Endothelial cell of umbilical vein (primary cell): Measurements from ENCODE around the gene CYP4F8. TPM values are rescaled to one million over a fixed set of nuclear protein-coding genes. Genes with fewer than 3 reads are reported as not detected.

Experiments
- BruUV-seq: library from RNA; stranded (reverse); fragments of 400-500 nt; replicated peaks from 2 replicates; lab custom pipeline; 2021; lab: Mats Ljungman, UMichigan
- CTCF ChIA-PET: fragments of 300-600, 350-600 bp; sonication (Branson Sonifier 250); formaldehyde crosslinking; loops from one replicate; lab custom pipeline; 2021; ENCODE audit warnings: antibody characterized with exemption, inconsistent platforms; lab: Charles Lee
- POLR2A ChIA-PET: fragments of 300-600, 350-600 bp; sonication (Branson Sonifier 250); formaldehyde crosslinking; loops from one replicate; lab custom pipeline; 2021; ENCODE audit warnings: antibody characterized with exemption, inconsistent platforms; lab: Charles Lee
- DNase-seq: peaks from one replicate; pipeline ENCODE4 v3.0.0-alpha.2; 2011; ENCODE audit warnings: low read depth, low spot score
- FAIRE-seq: peaks from 2 replicates; lab custom pipeline; 2011; peaks lifted over from hg19 to GRCh38; lab: Jason Lieb, UNC
- H2AFZ ChIP-seq: 2 replicates; pipeline ENCODE4 v1.6.0; 2012; ENCODE audit warnings: low read depth, low read length, control low read depth, inconsistent platforms
- H3K27ac ChIP-seq: 2 replicates; pipeline ENCODE4 v1.5.1; 2011; ENCODE audit warnings: low read depth, mild to moderate bottlenecking, control low read depth, low read length, moderate library complexity; ENCODE audit not compliant: insufficient read depth
- H3K27me3 ChIP-seq, 2 experiments: 2 replicates each; pipeline versions ENCODE4 v1.6.0 to v1.6.1; 2011; ENCODE audit warnings: low read length in 2 of 2, mixed read lengths in 1 of 2; ENCODE audit not compliant: control insufficient read depth in 2 of 2, insufficient read depth in 2 of 2
- H3K36me3 ChIP-seq, 2 experiments: 2 replicates in 1 of 2; 3 replicates in 1 of 2; pipeline ENCODE4 v1.5.1; 2011; ENCODE audit warnings: low read length in 2 of 2, mild to moderate bottlenecking in 1 of 2, moderate library complexity in 1 of 2; ENCODE audit not compliant: control insufficient read depth in 2 of 2, insufficient read depth in 2 of 2; ENCODE audit errors: extremely low read depth in 1 of 2
- H3K4me1 ChIP-seq: 3 replicates; pipeline ENCODE4 v1.5.1; 2011; ENCODE audit warnings: mild to moderate bottlenecking, low read length; ENCODE audit not compliant: control insufficient read depth, insufficient read depth; ENCODE audit errors: extremely low read depth
- H3K4me2 ChIP-seq: 2 replicates; pipeline ENCODE4 v1.6.1; 2011; ENCODE audit warnings: low read length, control low read depth, mixed read lengths; ENCODE audit not compliant: insufficient read depth
- H3K4me3 ChIP-seq, 3 experiments: fragments of 200-600 bp in 1 of 3; sonication (generic), shearing (Covaris generic) in 1 of 3; replicated peaks in 1 of 3; 2 replicates each; pipeline ENCODE4 v1.5.1; 2011 to 2016; ENCODE audit warnings: control low read depth in 3 of 3, low read length in 3 of 3, mild to moderate bottlenecking in 2 of 3, inconsistent platforms in 1 of 3, low read depth in 1 of 3, moderate library complexity in 1 of 3; ENCODE audit not compliant: insufficient read depth in 1 of 3
- H3K79me2 ChIP-seq: 2 replicates; pipeline ENCODE4 v1.6.0; 2012; ENCODE audit warnings: low read length, inconsistent platforms; ENCODE audit not compliant: control insufficient read depth, insufficient read depth
- H3K9ac ChIP-seq: replicated peaks from 2 replicates; pipeline ENCODE3; 2011; ENCODE audit warnings: low read length, control low read depth; ENCODE audit not compliant: insufficient read depth; ENCODE audit errors: extremely low read depth
- H3K9me1 ChIP-seq: replicated peaks from 3 replicates; pipeline ENCODE4 v1.6.0; 2011; ENCODE audit warnings: mild to moderate bottlenecking, low read length; ENCODE audit not compliant: control insufficient read depth, insufficient read depth; ENCODE audit errors: extremely low read depth
- H3K9me3 ChIP-seq: replicated peaks from 2 replicates; pipeline ENCODE4 v1.5.1; 2012; ENCODE audit warnings: low read length, inconsistent platforms; ENCODE audit not compliant: control insufficient read depth, insufficient read depth
- H4K20me1 ChIP-seq: replicated peaks from 2 replicates; pipeline ENCODE3; 2011; ENCODE audit warnings: mild to moderate bottlenecking, low read length; ENCODE audit not compliant: control insufficient read depth, insufficient read depth; ENCODE audit errors: extremely low read depth
- EZH2 ChIP-seq: IDR thresholded peaks from 2 replicates; pipeline ENCODE4 v1.6.1; 2012; ENCODE audit warnings: borderline replicate concordance, low read depth, mild to moderate bottlenecking, moderate library complexity, low read length, inconsistent platforms; ENCODE audit not compliant: severe bottlenecking
- FOS ChIP-seq: IDR thresholded peaks from 2 replicates; pipeline ENCODE4 v1.6.1; 2011; ENCODE audit warnings: mild to moderate bottlenecking, low read length, moderate library complexity, borderline replicate concordance; ENCODE audit not compliant: insufficient read depth
- GATA2 ChIP-seq: IDR thresholded peaks from 2 replicates; pipeline ENCODE4 v1.7.0; 2011; ENCODE audit warnings: low read depth, mild to moderate bottlenecking, moderate library complexity, mixed read lengths, low read length; ENCODE audit not compliant: insufficient read length, insufficient read depth
- JUN ChIP-seq: IDR thresholded peaks from 2 replicates; pipeline ENCODE4 v1.6.1; 2011; ENCODE audit warnings: borderline replicate concordance, low read depth; ENCODE audit not compliant: insufficient read length, insufficient read depth
- MYC ChIP-seq: IDR thresholded peaks from one replicate; pipeline ENCODE4 v1.6.1; 2011; ENCODE audit warnings: mild to moderate bottlenecking, low read depth, low read length
- POLR2A ChIP-seq: IDR thresholded peaks from 2 replicates; pipeline ENCODE4 v1.6.1; 2012; ENCODE audit warnings: low read depth, mild to moderate bottlenecking, control low read depth, low read length
- POLR2AphosphoS5 ChIP-seq: IDR thresholded peaks from 2 replicates; pipeline ENCODE4 v1.6.1; 2012; ENCODE audit warnings: low read depth, mild to moderate bottlenecking, control low read depth, low read length, moderate library complexity; ENCODE audit not compliant: insufficient read depth
- dilution Hi-C: fragments of 300-500 bp; cut with MboI; formaldehyde crosslinking; loops from one replicate; pipeline ENCODE4 v1.15.0; 2019; ENCODE audit warnings: low sequenced_read_pairs; ENCODE audit not compliant: extremely low pct_ligation_motif_present
- intact Hi-C: fragments of 100-400 bp; cut with micrococcal nuclease; formaldehyde crosslinking; loops from one replicate; pipeline ENCODE4 v1.10.0; 2022
- polyA plus RNA-seq, 4 experiments: library from polyadenylated mRNA; depleted of rRNA in 3 of 4; stranded (reverse) in 3 of 4; unstranded in 1 of 4; fragments of >200 nt; gene quantifications; 2 replicates each; pipeline versions ENCODE4 v1.2.1 to v1.2.3, GENCODE V29; 2011 to 2012; ENCODE audit warnings: missing spikeins in 1 of 4
- total RNA-seq: library from RNA; stranded (reverse); gene quantifications from 2 replicates; pipeline ENCODE4 v1.2.3, GENCODE V29; 2021
- TF ChIP-seq, protein P1 (sequence below): IDR thresholded peaks from 2 replicates; pipeline ENCODE4 v1.6.1; 2011; ENCODE audit not compliant: insufficient read depth, insufficient read length
- TF ChIP-seq, protein P2 (sequence below), 2 donors: IDR thresholded peaks; 1 replicate in 1 of 2; 2 replicates in 1 of 2; pipeline ENCODE4 v1.5.1; 2011; ENCODE audit warnings: low read length in 2 of 2, mild to moderate bottlenecking in 2 of 2, moderate library complexity in 2 of 2, control low read depth in 1 of 2, inconsistent platforms in 1 of 2, low read depth in 1 of 2; ENCODE audit not compliant: insufficient read depth in 1 of 2; ENCODE audit errors: extremely low read depth in 1 of 2

Gene CYP4F8
- total and polyA plus RNA-seq, 2 donors (not counting 3 experiments of a cell fraction or from before 2014, with no cell fraction given): not detected

DNA sequence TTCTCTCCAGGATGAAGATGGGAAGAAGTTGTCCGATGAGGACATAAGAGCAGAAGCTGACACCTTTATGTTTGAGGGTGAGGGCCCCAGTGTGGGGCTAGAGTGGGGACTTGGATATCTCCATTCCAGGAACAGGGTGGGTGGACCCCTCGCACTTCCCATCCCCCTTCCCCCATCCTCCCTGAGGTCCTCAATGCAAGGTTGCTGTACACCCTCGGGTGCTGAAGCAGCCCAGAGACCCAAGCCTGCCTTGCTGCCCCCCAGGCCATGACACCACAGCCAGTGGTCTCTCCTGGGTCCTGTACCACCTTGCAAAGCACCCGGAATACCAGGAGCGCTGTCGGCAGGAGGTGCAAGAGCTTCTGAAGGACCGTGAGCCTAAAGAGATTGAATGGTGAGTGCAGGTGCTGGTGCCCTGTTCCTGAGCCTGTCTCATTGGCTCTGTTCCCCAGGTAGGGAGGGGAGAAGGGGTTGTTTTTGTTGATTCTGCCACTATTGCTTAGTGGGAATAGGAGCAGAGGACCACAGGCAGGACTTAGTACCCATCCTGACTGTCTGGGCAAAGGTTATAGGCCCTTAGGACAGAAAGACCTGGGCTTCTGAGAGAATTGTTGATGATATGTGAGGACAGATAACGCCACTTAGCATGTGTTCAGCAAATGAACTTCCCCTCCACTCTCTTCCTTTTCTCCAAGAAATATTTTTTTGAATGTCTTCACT is 37.7 kb downstream of the CYP4F8 start:
- H3K9me3 ChIP-seq: no peaks in the 10 kb centered on the region
- intact Hi-C loops: no loop called here
- BruUV-seq: no TSS peak

More for the DNA sequence above, 37.7 kb downstream of the CYP4F8 start:
- FAIRE-seq (no peak), DNase-seq (no peak)
- Histone ChIP-seq H3K9me1 (no peaks in the 10 kb centered on the region), H3K4me1 (no peaks in the 10 kb centered on the region), H3K36me3 (no peaks in the 10 kb centered on the region), H3K4me3 (no peak overlapping the region), H3K79me2 (no peaks in the 10 kb centered on the region), H3K27ac (no peak overlapping the region), H3K9ac (no peak overlapping the region), H4K20me1 (no peaks in the 10 kb centered on the region), H3K27me3 (no peaks in the 10 kb centered on the region), H2AFZ (no peak overlapping the region), H3K4me2 (no peak overlapping the region)
- POLR2A ChIA-PET: no interaction called here
- dilution Hi-C loops: no loop called here
- TF ChIP-seq EZH2: no peak
- TF ChIP-seq, protein P1, sequence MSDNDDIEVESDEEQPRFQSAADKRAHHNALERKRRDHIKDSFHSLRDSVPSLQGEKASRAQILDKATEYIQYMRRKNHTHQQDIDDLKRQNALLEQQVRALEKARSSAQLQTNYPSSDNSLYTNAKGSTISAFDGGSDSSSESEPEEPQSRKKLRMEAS: no peak
- TF ChIP-seq JUN: no peak
- TF ChIP-seq POLR2AphosphoS5: no peak
- TF ChIP-seq, protein P2, sequence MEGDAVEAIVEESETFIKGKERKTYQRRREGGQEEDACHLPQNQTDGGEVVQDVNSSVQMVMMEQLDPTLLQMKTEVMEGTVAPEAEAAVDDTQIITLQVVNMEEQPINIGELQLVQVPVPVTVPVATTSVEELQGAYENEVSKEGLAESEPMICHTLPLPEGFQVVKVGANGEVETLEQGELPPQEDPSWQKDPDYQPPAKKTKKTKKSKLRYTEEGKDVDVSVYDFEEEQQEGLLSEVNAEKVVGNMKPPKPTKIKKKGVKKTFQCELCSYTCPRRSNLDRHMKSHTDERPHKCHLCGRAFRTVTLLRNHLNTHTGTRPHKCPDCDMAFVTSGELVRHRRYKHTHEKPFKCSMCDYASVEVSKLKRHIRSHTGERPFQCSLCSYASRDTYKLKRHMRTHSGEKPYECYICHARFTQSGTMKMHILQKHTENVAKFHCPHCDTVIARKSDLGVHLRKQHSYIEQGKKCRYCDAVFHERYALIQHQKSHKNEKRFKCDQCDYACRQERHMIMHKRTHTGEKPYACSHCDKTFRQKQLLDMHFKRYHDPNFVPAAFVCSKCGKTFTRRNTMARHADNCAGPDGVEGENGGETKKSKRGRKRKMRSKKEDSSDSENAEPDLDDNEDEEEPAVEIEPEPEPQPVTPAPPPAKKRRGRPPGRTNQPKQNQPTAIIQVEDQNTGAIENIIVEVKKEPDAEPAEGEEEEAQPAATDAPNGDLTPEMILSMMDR (IDR thresholded peaks at IDR 0.05; ENCODE audit: extremely low read depth in 1 of 2, insufficient read depth in 1 of 2, low read depth in 1 of 2, low read length in 2 of 2): no peak
- no peak for TF ChIP-seq FOS
- TF ChIP-seq GATA2: no peak
- TF ChIP-seq MYC: no peak
- no peak for TF ChIP-seq POLR2A
- CTCF ChIA-PET: no interaction called here
